Colonic mucosa (tissue), 4 donors: ENCODE data around the gene FOXP2. TPM values are rescaled to one million over a fixed set of nuclear protein-coding genes. Genes with fewer than 3 reads are reported as not detected.

Source experiments
- DNase-seq: peaks from one replicate; pipeline ENCODE4 v3.0.0-alpha.2; 2020
- H3K27ac ChIP-seq: fragments of 200-600 bp; one replicate; pipeline ENCODE4 v1.8.0; 2021
- H3K27me3 ChIP-seq: fragments of 200-600 bp; one replicate; pipeline ENCODE4 v1.8.0; 2021
- H3K36me3 ChIP-seq: fragments of 200-600 bp; one replicate; pipeline ENCODE4 v1.8.0; 2021
- H3K4me1 ChIP-seq: fragments of 200-600 bp; one replicate; pipeline ENCODE4 v1.8.0; 2021; ENCODE audit warnings: mild to moderate bottlenecking
- H3K4me3 ChIP-seq: fragments of 200-600 bp; one replicate; pipeline ENCODE4 v1.8.0; 2021
- H3K9ac ChIP-seq, 2 donors: one replicate each; pipeline ENCODE4 v1.7.0; 2013; ENCODE audit warnings: control low read depth in 2 of 2, low read depth in 2 of 2, low read length in 2 of 2
- H3K9me3 ChIP-seq: fragments of 200-600 bp; one replicate; pipeline ENCODE4 v1.8.0; 2021
- CTCF ChIP-seq: fragments of 200-600 bp; IDR thresholded peaks from one replicate; pipeline ENCODE4 v1.8.0; 2022; ENCODE audit warnings: antibody characterized with exemption, mild to moderate bottlenecking
- intact Hi-C: fragments of 100-400 bp; cut with DNase I; formaldehyde crosslinking; loops from one replicate; pipeline ENCODE4 v1.14.1; 2022
- total RNA-seq, 2 donors: library from RNA; stranded (reverse); fragmentation: NEBNext Ultra II Directional in 1 of 2; extraction: Animal tissue kit (Norgen Biotek cat#: 25700) in 1 of 2; gene quantifications; one replicate each; pipeline ENCODE4 v1.2.1, GENCODE V29; 2021
- donor health status: healthy.
- donor health status: DM: no; HTN: no; CAD: no.
- donor health status: DM: no; HTN: no; CAD: no.

The FOXP2 gene
- total RNA-seq, 2 donors from 2014 or later, result 5.3 to 20.0 TPM

DNA sequence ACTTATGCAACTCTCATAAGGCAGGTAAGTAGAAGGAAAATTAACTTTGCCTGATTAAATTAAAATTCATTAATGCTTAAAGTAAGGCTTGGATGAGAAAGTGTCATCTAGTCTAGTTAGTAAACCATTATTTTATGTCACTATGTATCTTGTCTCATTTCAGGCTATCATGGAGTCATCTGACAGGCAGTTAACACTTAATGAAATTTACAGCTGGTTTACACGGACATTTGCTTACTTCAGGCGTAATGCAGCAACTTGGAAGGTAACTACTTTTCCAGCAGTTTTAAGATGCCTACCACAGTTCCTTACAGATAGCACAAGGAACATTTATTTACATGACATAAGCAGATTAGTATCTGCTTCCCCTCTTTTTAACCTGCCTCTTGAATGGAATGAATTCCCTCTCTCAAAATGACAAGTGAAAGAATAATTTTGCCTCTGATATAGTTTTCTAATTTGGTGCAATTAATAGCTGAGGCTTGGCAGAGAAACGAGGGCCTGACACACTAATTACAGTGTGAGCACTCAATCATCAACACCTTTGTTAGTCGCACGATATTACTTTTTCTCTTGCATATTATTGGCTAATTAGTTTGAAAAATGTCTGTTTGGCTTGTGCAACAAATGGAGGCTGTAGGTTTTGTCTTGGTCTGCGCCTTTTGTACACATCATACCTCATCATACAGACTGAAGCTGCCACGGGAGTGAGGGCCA, 245.0 kb downstream of the FOXP2 start:
- Histone ChIP-seq H3K27ac (no peak overlapping the region), H3K36me3 (no peaks in the 10 kb centered on the region), H3K27me3 (no peaks in the 10 kb centered on the region), H3K4me1 (no peaks in the 10 kb centered on the region), H3K9ac (no peak overlapping the region), H3K9me3 (no peaks in the 10 kb centered on the region), H3K4me3 (no peak overlapping the region)
- intact Hi-C loops, result loop anchor here (10.0 kb wide), 2 partner anchors 245 to 585 kb away; partner anchors contain the start of gene FOXP2
- no peak for TF ChIP-seq CTCF
- no peak for DNase-seq

GRCh38 chr7:114660126-114660486, 245.5 kb downstream of the FOXP2 start:
- Histone ChIP-seq H3K27me3 (no peaks in the 10 kb centered on the region), H3K36me3 (no peaks in the 10 kb centered on the region), H3K4me1 (no peaks in the 10 kb centered on the region), H3K4me3 (no peak overlapping the region), H3K27ac (no peak overlapping the region), H3K9me3 (no peaks in the 10 kb centered on the region), H3K9ac (no peak overlapping the region)
- no peak for TF ChIP-seq CTCF
- no peak for DNase-seq
- intact Hi-C loops, result no loop called here

DNA sequence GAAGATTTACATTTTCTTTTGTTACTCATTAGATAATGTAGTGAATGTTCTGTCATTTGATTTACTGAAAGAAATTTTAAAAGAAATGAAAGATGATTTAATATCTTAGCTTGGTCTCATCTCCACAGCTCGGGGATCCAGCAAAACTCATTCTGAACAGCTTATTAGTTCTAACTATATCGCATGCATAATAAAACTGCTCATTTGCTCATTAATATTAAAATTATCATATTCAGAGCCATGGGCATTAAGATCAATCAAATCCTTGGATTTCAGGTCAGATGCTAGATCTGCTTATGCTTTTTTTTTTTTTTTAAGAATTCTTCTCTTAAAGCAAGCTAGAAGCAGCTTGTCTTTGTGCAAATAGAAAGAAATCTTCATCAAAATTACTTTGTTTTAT, 246.1 kb downstream of the FOXP2 start:
- no peak for DNase-seq
- Histone ChIP-seq H3K4me3 (no peak overlapping the region), H3K27ac (no peak overlapping the region), H3K27me3 (no peaks in the 10 kb centered on the region), H3K9me3 (no peaks in the 10 kb centered on the region), H3K36me3 (no peaks in the 10 kb centered on the region), H3K4me1 (no peaks in the 10 kb centered on the region), H3K9ac (no peak overlapping the region)
- TF ChIP-seq CTCF, result no peak
- intact Hi-C loops, result no loop called here

- no peak overlapping the region for H3K4me3 ChIP-seq
- H3K27ac ChIP-seq, result no peak overlapping the region
- H3K4me1 ChIP-seq, result no peaks in the 10 kb centered on the region
- no peaks in the 10 kb centered on the region for H3K27me3 ChIP-seq
- no peak overlapping the region for H3K9ac ChIP-seq
- no peak for TF ChIP-seq CTCF
- intact Hi-C loops, result no loop called here
- no peaks in the 10 kb centered on the region for H3K9me3 ChIP-seq
- DNase-seq, result no peak
- no peaks in the 10 kb centered on the region for H3K36me3 ChIP-seq
These were observed 247.5 kb downstream of the FOXP2 start for GRCh38 chr7:114662002-114662677.

DNA sequence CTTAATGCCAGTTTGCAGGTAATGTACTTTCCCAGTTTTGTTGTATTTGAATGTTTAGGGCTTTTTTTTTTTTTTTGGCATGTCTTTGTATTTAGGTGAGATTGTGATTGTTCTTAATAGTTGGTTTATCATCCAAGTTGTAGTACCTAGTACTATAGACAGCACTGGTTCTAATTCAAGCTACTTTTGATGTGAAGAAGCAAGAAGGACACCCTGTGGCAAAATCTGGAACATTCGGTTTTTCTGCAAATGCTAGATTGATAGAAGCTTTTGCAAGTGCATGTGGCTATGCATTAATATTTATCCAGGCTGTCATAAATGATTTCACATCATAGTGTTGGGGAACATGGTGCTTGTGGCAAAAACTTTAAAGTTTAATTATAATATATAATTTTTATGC, 248.9 kb downstream of the FOXP2 start:
- H3K27ac ChIP-seq, result no peak overlapping the region
- H3K9me3 ChIP-seq, result no peaks in the 10 kb centered on the region
- H3K4me3 ChIP-seq, result no peak overlapping the region
- intact Hi-C loops, result no loop called here
- H3K9ac ChIP-seq, result no peak overlapping the region
- H3K36me3 ChIP-seq, result no peaks in the 10 kb centered on the region
- no peak for DNase-seq
- TF ChIP-seq CTCF, result no peak
- H3K27me3 ChIP-seq, result no peaks in the 10 kb centered on the region
- no peaks in the 10 kb centered on the region for H3K4me1 ChIP-seq
